GM18508 (cell line): ENCODE results near the gene MACROH2A1.

Experiments
- ATAC-seq: cut with Tn5 transposase; IDR thresholded peaks from one replicate; pipeline ENCODE4 v1.9.1; 2021; ENCODE audit warnings: moderate number of reproducible peaks; ENCODE audit not compliant: insufficient read depth, unreplicated experiment

Gene MACROH2A1

GRCh38 chr5:135304352-135305221, 94.4 kb downstream of the MACROH2A1 start:
- no peak for ATAC-seq

GRCh38 chr5:135303582-135304173, 95.4 kb downstream of the MACROH2A1 start:
- no peak for ATAC-seq

- no peak for ATAC-seq
These were observed 101.9 kb downstream of the MACROH2A1 start for GRCh38 chr5:135296900-135297816.

GRCh38 chr5:135295852-135296251, 103.2 kb downstream of the MACROH2A1 start:
- no peak for ATAC-seq

GRCh38 chr5:135294793-135295192, 104.2 kb downstream of the MACROH2A1 start:
- no peak for ATAC-seq

GRCh38 chr5:135289651-135290050, 109.4 kb downstream of the MACROH2A1 start:
- no peak for ATAC-seq

GRCh38 chr5:135287551-135287950, 111.5 kb downstream of the MACROH2A1 start:
- ATAC-seq = no peak
